H1 (cell line): ENCODE measurements around the gene CYP2J2. TPM values are rescaled to one million over a fixed set of nuclear protein-coding genes. Genes with fewer than 3 reads are reported as not detected.

Experiments used
- BRCA1 ChIP-seq: IDR thresholded peaks from 2 replicates; pipeline ENCODE4 v1.6.1; 2012; ENCODE audit warnings: low read depth, low read length, improper control_type of control experiment
- CHD1 ChIP-seq: IDR thresholded peaks from 2 replicates; pipeline ENCODE4 v1.6.1; 2012; ENCODE audit warnings: low read depth, low read length, improper control_type of control experiment
- CHD7 ChIP-seq: fragments of 300-600 bp; sonication (generic); IDR thresholded peaks from 2 replicates; pipeline ENCODE4 v1.7.1; 2012; ENCODE audit warnings: low read length, moderate library complexity, mild to moderate bottlenecking, inconsistent platforms; ENCODE audit not compliant: insufficient replicate concordance
- CTCF ChIP-seq, 3 experiments: IDR thresholded peaks; 1 replicate in 2 of 3; 2 replicates in 1 of 3; pipeline versions ENCODE4 v1.5.1 to v1.6.1; 2011; ENCODE audit warnings: low read length in 3 of 3, mild to moderate bottlenecking in 3 of 3, inconsistent platforms in 2 of 3, low read depth in 1 of 3, moderate library complexity in 1 of 3; ENCODE audit not compliant: insufficient read depth in 1 of 3; ENCODE audit errors: control extremely low read depth in 1 of 3
- GTF2F1 ChIP-seq: IDR thresholded peaks from 2 replicates; pipeline ENCODE4 v1.6.1; 2012; ENCODE audit warnings: low read depth, low read length, improper control_type of control experiment, borderline replicate concordance
- MAFK ChIP-seq: IDR thresholded peaks from 2 replicates; pipeline ENCODE4 v1.6.1; 2012; ENCODE audit warnings: low read depth, mild to moderate bottlenecking, improper control_type of control experiment, low read length
- MAX ChIP-seq: IDR thresholded peaks from 2 replicates; pipeline ENCODE4 v1.6.1; 2012; ENCODE audit warnings: inconsistent platforms
- NRF1 ChIP-seq: IDR thresholded peaks from 2 replicates; pipeline ENCODE4 v1.6.1; 2011; ENCODE audit warnings: mild to moderate bottlenecking, low read depth, low read length, improper control_type of control experiment
- SAP30 ChIP-seq: fragments of 300-600 bp; sonication (generic); IDR thresholded peaks from 2 replicates; pipeline ENCODE4 v1.7.1; 2012; ENCODE audit warnings: low read length, moderate library complexity, mild to moderate bottlenecking, inconsistent platforms; ENCODE audit not compliant: insufficient read depth, insufficient replicate concordance
- polyA plus RNA-seq, 7 experiments: library from polyadenylated mRNA; depleted of rRNA in 3 of 7; stranded (reverse) in 5 of 7; unstranded in 2 of 7; fragments of >200 nt in 5 of 7; fragments of 200-250 nt in 2 of 7; gene quantifications; 1 replicate in 5 of 7; 2 replicates in 1 of 7; 4 replicates in 1 of 7; pipeline versions ENCODE4 v1.2.1 to v1.2.3, GENCODE V29; 2011 to 2013; ENCODE audit warnings: missing spikeins in 2 of 7, mixed read lengths in 2 of 7
- total RNA-seq: library from RNA; stranded (reverse); fragmentation: NEBNext Ultra II Directional; extraction: Animal tissue kit (Norgen Biotek cat#: 25700); gene quantifications from 2 replicates; pipeline ENCODE4 v1.2.1, GENCODE V29; 2021

CYP2J2 gene
- total and polyA plus RNA-seq, 2 of the 8 experiments (the other 6 are each of a cell fraction or from before 2014, with no cell fraction given): 0.59 to 2.1 TPM

GRCh38 chr1:59939393-59939792, 12.8 kb upstream of the CYP2J2 start (continued):
- no peak for TF ChIP-seq CHD7
- TF ChIP-seq SAP30: no peak
- TF ChIP-seq MAX: no peak
- no peak for TF ChIP-seq NRF1
- no peak for TF ChIP-seq GTF2F1
- TF ChIP-seq BRCA1: no peak
- TF ChIP-seq MAFK: no peak
- no peak for TF ChIP-seq CHD1
- no peak for TF ChIP-seq CTCF (IDR thresholded peaks at IDR 0.05; ENCODE audit: control extremely low read depth in 1 of 3, insufficient read depth in 1 of 3, low read depth in 1 of 3, low read length in 3 of 3)
